Measurements from ENCODE around the gene GRAMD1B. TPM values are rescaled to one million over a fixed set of nuclear protein-coding genes. Genes with fewer than 3 reads are reported as not detected.

Gene GRAMD1B
- total RNA-seq, 4 donors from 2014 or later = 0.08 to 0.64 (median 0.42) TPM

- no peak overlapping the region for H3K4me3 ChIP-seq
- H3K27me3 ChIP-seq = no peaks in the 10 kb centered on the region
- H3K9me3 ChIP-seq = no peaks in the 10 kb centered on the region
- no peaks in the 10 kb centered on the region for H3K4me1 ChIP-seq
- DNase-seq (ENCODE audit: low spot score in 2 of 2) = no peak
- 68% methylated on average over 4 of the region's 4 CpGs for WGBS
- H3K36me3 ChIP-seq = no peaks in the 10 kb centered on the region
- TF ChIP-seq EP300 (IDR thresholded peaks at IDR 0.05) (no peak), POLR2AphosphoS5 (IDR thresholded peaks at IDR 0.05) (no peak), POLR2A (IDR thresholded peaks at IDR 0.05) (no peak), CTCF (IDR thresholded peaks at IDR 0.05) (no peak)
- no peak overlapping the region for H3K27ac ChIP-seq
Measured at GRCh38 chr11:123532131-123532530, 102.1 kb downstream of the GRAMD1B start.

- Histone ChIP-seq H3K27ac (no peak overlapping the region), H3K36me3 (no peaks in the 10 kb centered on the region), H3K4me3 (no peak overlapping the region), H3K9me3 (no peaks in the 10 kb centered on the region), H3K27me3 (no peaks in the 10 kb centered on the region), H3K4me1 (no peaks in the 10 kb centered on the region)
- 91% methylated on average over 4 of the region's 4 CpGs for WGBS
- no peak for TF ChIP-seq POLR2AphosphoS5 (IDR thresholded peaks at IDR 0.05)
- no peak for TF ChIP-seq CTCF (IDR thresholded peaks at IDR 0.05)
- no peak for TF ChIP-seq EP300 (IDR thresholded peaks at IDR 0.05)
- TF ChIP-seq POLR2A (IDR thresholded peaks at IDR 0.05) = no peak
- DNase-seq (ENCODE audit: low spot score in 2 of 2) = no peak
Measured at GRCh38 chr11:123535401-123535800, 105.3 kb downstream of the GRAMD1B start.

- no peaks in the 10 kb centered on the region for H3K4me1 ChIP-seq
- WGBS = 65% methylated on average over 2 of the region's 2 CpGs
- DNase-seq (ENCODE audit: low spot score in 2 of 2) = no peak
- TF ChIP-seq EP300 (IDR thresholded peaks at IDR 0.05) (no peak), POLR2A (IDR thresholded peaks at IDR 0.05) (no peak), POLR2AphosphoS5 (IDR thresholded peaks at IDR 0.05) (no peak), CTCF (IDR thresholded peaks at IDR 0.05) (no peak)
- no peak overlapping the region for H3K4me3 ChIP-seq
- no peaks in the 10 kb centered on the region for H3K9me3 ChIP-seq
- H3K36me3 ChIP-seq = no peaks in the 10 kb centered on the region
- no peak overlapping the region for H3K27ac ChIP-seq
- H3K27me3 ChIP-seq = no peaks in the 10 kb centered on the region
Measured at GRCh38 chr11:123536690-123537437, 106.8 kb downstream of the GRAMD1B start.

GRCh38 chr11:123537726-123538125 is 107.7 kb downstream of the GRAMD1B start:
- no peak for DNase-seq (ENCODE audit: low spot score in 2 of 2)
- no peak overlapping the region for H3K27ac ChIP-seq
- no peak overlapping the region for H3K4me3 ChIP-seq
- H3K36me3 ChIP-seq = no peaks in the 10 kb centered on the region
- H3K9me3 ChIP-seq = no peaks in the 10 kb centered on the region
- TF ChIP-seq POLR2A (IDR thresholded peaks at IDR 0.05) (no peak), CTCF (IDR thresholded peaks at IDR 0.05) (no peak), POLR2AphosphoS5 (IDR thresholded peaks at IDR 0.05) (no peak), EP300 (IDR thresholded peaks at IDR 0.05) (no peak)
- no peaks in the 10 kb centered on the region for H3K27me3 ChIP-seq
- 90% methylated on average over 4 of the region's 4 CpGs for WGBS
- no peaks in the 10 kb centered on the region for H3K4me1 ChIP-seq

- H3K4me3 ChIP-seq = no peak overlapping the region
- H3K27ac ChIP-seq = no peak overlapping the region
- no peak for TF ChIP-seq CTCF (IDR thresholded peaks at IDR 0.05)
- no peaks in the 10 kb centered on the region for H3K27me3 ChIP-seq
- H3K4me1 ChIP-seq = peaks cover 14% of the 10 kb centered on the region
- 51% methylated on average over 4 of the region's 4 CpGs for WGBS
- peak in 1 of 2 donors; percentile 32 for DNase-seq (ENCODE audit: low spot score in 2 of 2)
- H3K9me3 ChIP-seq = no peaks in the 10 kb centered on the region
- no peaks in the 10 kb centered on the region for H3K36me3 ChIP-seq
Measured at GRCh38 chr11:123543797-123544196, 113.7 kb downstream of the GRAMD1B start.

All from suprapubic skin (tissue), 4 donors.